ENCODE data around the gene GPATCH1.

The GPATCH1 gene

GRCh38 chr19:33093420-33094210 is 12.6 kb downstream of the GPATCH1 start:
- ChIA-PET POLR2A (interaction anchor here (0.6 kb wide), 1 partner anchor 289 kb away, joined by 3 read pairs; no protein-coding TSS in a partner anchor), CTCF (no interaction called here)
- DNase-seq (ENCODE audit: extremely low spot score), result no peak
- TF ChIP-seq SP1 (IDR thresholded peaks at IDR 0.05) (no peak), L3MBTL2 (conservative IDR thresholded peaks at IDR 0.05) (no peak), SUZ12 (IDR thresholded peaks at IDR 0.05) (no peak), TARDBP (IDR thresholded peaks at IDR 0.05) (no peak), ZNF384 (IDR thresholded peaks at IDR 0.05) (no peak), ARNT (IDR thresholded peaks at IDR 0.05) (no peak), FOXK2 (IDR thresholded peaks at IDR 0.05) (no peak), FOXA1 (IDR thresholded peaks at IDR 0.05) (no peak), NFRKB (IDR thresholded peaks at IDR 0.05) (no peak), FOXM1 (IDR thresholded peaks at IDR 0.05; ENCODE audit: borderline replicate concordance) (no peak), BHLHE40 (IDR thresholded peaks at IDR 0.05; ENCODE audit: borderline replicate concordance) (no peak), LEF1 (IDR thresholded peaks at IDR 0.05; ENCODE audit: borderline replicate concordance) (no peak), ELF4 (IDR thresholded peaks at IDR 0.05) (no peak), CTBP1 (IDR thresholded peaks at IDR 0.05; ENCODE audit: borderline replicate concordance) (no peak), HDGF (IDR thresholded peaks at IDR 0.05; ENCODE audit: borderline replicate concordance) (no peak)
- TF ChIP-seq, protein P1, sequence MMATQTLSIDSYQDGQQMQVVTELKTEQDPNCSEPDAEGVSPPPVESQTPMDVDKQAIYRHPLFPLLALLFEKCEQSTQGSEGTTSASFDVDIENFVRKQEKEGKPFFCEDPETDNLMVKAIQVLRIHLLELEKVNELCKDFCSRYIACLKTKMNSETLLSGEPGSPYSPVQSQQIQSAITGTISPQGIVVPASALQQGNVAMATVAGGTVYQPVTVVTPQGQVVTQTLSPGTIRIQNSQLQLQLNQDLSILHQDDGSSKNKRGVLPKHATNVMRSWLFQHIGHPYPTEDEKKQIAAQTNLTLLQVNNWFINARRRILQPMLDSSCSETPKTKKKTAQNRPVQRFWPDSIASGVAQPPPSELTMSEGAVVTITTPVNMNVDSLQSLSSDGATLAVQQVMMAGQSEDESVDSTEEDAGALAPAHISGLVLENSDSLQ (IDR thresholded peaks at IDR 0.05), result no peak

- DNase-seq (ENCODE audit: extremely low spot score), result no peak
- POLR2A ChIA-PET, result no interaction called here
- TF ChIP-seq ZNF384 (IDR thresholded peaks at IDR 0.05), result no peak
- no peak for TF ChIP-seq LEF1 (IDR thresholded peaks at IDR 0.05; ENCODE audit: borderline replicate concordance)
- TF ChIP-seq, protein P1 (IDR thresholded peaks at IDR 0.05), result no peak
- no peak for TF ChIP-seq L3MBTL2 (conservative IDR thresholded peaks at IDR 0.05)
- no peak for TF ChIP-seq FOXK2 (IDR thresholded peaks at IDR 0.05)
- no peak for TF ChIP-seq ELF4 (IDR thresholded peaks at IDR 0.05)
- TF ChIP-seq FOXA1 (IDR thresholded peaks at IDR 0.05), result no peak
- no peak for TF ChIP-seq TARDBP (IDR thresholded peaks at IDR 0.05)
- no peak for TF ChIP-seq SP1 (IDR thresholded peaks at IDR 0.05)
- TF ChIP-seq HDGF (IDR thresholded peaks at IDR 0.05; ENCODE audit: borderline replicate concordance), result no peak
- TF ChIP-seq ARNT (IDR thresholded peaks at IDR 0.05), result no peak
- no peak for TF ChIP-seq NFRKB (IDR thresholded peaks at IDR 0.05)
- TF ChIP-seq BHLHE40 (IDR thresholded peaks at IDR 0.05; ENCODE audit: borderline replicate concordance), result no peak
- no peak for TF ChIP-seq FOXM1 (IDR thresholded peaks at IDR 0.05; ENCODE audit: borderline replicate concordance)
- no peak for TF ChIP-seq SUZ12 (IDR thresholded peaks at IDR 0.05)
- CTCF ChIA-PET, result no interaction called here
Measured at GRCh38 chr19:33094436-33095067, 13.6 kb downstream of the GPATCH1 start.

DNA sequence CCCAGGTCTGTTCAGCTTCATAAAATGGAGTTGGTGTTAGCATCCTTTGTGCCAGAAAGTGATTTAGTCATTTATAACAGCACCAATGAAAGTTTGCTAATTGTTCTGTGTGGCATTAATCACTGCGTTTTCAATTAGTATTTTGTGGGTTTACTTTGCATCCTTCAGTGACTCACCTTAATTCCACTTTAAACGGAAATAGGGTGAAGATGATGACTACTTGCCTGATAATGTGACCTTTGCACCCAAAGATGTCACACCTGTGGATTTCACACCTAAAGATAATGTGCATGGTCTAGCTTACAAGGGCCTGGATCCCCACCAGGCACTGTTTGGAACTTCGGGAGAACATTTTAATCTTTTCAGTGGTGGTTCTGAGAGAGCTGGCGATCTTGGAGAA is 15.0 kb downstream of the GPATCH1 start:
- no peak for TF ChIP-seq ZNF384 (IDR thresholded peaks at IDR 0.05)
- TF ChIP-seq FOXA1 (IDR thresholded peaks at IDR 0.05), result no peak
- no peak for TF ChIP-seq LEF1 (IDR thresholded peaks at IDR 0.05; ENCODE audit: borderline replicate concordance)
- TF ChIP-seq NFRKB (IDR thresholded peaks at IDR 0.05), result no peak
- TF ChIP-seq, protein P1 (IDR thresholded peaks at IDR 0.05), result no peak
- TF ChIP-seq CTBP1 (IDR thresholded peaks at IDR 0.05; ENCODE audit: borderline replicate concordance), result no peak
- TF ChIP-seq BHLHE40 (IDR thresholded peaks at IDR 0.05; ENCODE audit: borderline replicate concordance), result no peak
- no peak for TF ChIP-seq TARDBP (IDR thresholded peaks at IDR 0.05)
- TF ChIP-seq FOXK2 (IDR thresholded peaks at IDR 0.05), result no peak
- no peak for TF ChIP-seq ARNT (IDR thresholded peaks at IDR 0.05)
- no peak for TF ChIP-seq SUZ12 (IDR thresholded peaks at IDR 0.05)
- no peak for DNase-seq (ENCODE audit: extremely low spot score)
- ChIA-PET POLR2A (interaction anchor here (1.2 kb wide), 1 partner anchor 15 kb away, joined by 3 read pairs; the partner anchor contains the start of gene GPATCH1), CTCF (interaction anchor here (0.7 kb wide), 1 partner anchor 418 kb away, joined by 3 read pairs; no protein-coding TSS in a partner anchor)

- ChIA-PET POLR2A (no interaction called here), CTCF (no interaction called here)
- TF ChIP-seq ELF4 (IDR thresholded peaks at IDR 0.05) (no peak), HDGF (IDR thresholded peaks at IDR 0.05; ENCODE audit: borderline replicate concordance) (no peak), ARNT (IDR thresholded peaks at IDR 0.05) (no peak), BHLHE40 (IDR thresholded peaks at IDR 0.05; ENCODE audit: borderline replicate concordance) (no peak), NFRKB (IDR thresholded peaks at IDR 0.05) (no peak), SP1 (IDR thresholded peaks at IDR 0.05) (no peak), TARDBP (IDR thresholded peaks at IDR 0.05) (no peak), FOXM1 (IDR thresholded peaks at IDR 0.05; ENCODE audit: borderline replicate concordance) (no peak), FOXA1 (IDR thresholded peaks at IDR 0.05) (no peak), SUZ12 (IDR thresholded peaks at IDR 0.05) (no peak), CTBP1 (IDR thresholded peaks at IDR 0.05; ENCODE audit: borderline replicate concordance) (no peak)
- TF ChIP-seq, protein P1 (IDR thresholded peaks at IDR 0.05), result no peak
- DNase-seq (ENCODE audit: extremely low spot score), result no peak
Measured at GRCh38 chr19:33098055-33098534, 17.1 kb downstream of the GPATCH1 start.
